GM18502 (cell line): Measurements from ENCODE around the gene VAMP3.
"Not testable (repeated sequence)": the region's sequence is repeated elsewhere in the genome, so short reads cannot be mapped to it uniquely, and the experiment has no call there.

Source experiments
- ATAC-seq: cut with Tn5 transposase; IDR thresholded peaks from one replicate; pipeline ENCODE4 v1.9.1; 2021; ENCODE audit warnings: mild to moderate bottlenecking; ENCODE audit not compliant: unreplicated experiment, poor library complexity

Gene VAMP3

GRCh38 chr1:7761103-7761502 lies 10.0 kb upstream of the VAMP3 start:
- ATAC-seq, result no peak

- ATAC-seq, result no peak
Measured at GRCh38 chr1:7767176-7767575, 3.9 kb upstream of the VAMP3 start.

GRCh38 chr1:7768583-7768982 lies 2.5 kb upstream of the VAMP3 start:
- ATAC-seq, result no peak

GRCh38 chr1:7769673-7770412 lies 1.3 kb upstream of the VAMP3 start:
- ATAC-seq, result no peak

- no peak for ATAC-seq
Measured at GRCh38 chr1:7770669-7770996, 463 bp upstream of the VAMP3 start.

GRCh38 chr1:7771823-7772299 lies 765 bp downstream of the VAMP3 start:
- ATAC-seq, result peak; percentile 22

GRCh38 chr1:7777591-7777990 lies 6.5 kb downstream of the VAMP3 start:
- ATAC-seq, result no peak

GRCh38 chr1:7778133-7778628 lies 7.1 kb downstream of the VAMP3 start:
- ATAC-seq, result no peak

GRCh38 chr1:7780976-7781375 lies 9.9 kb downstream of the VAMP3 start:
- ATAC-seq, result no peak

- no peak for ATAC-seq
Measured at GRCh38 chr1:7781501-7781900, 10.4 kb downstream of the VAMP3 start.

GRCh38 chr1:7781923-7782495 lies 10.9 kb downstream of the VAMP3 start:
- ATAC-seq, result no peak

- no peak for ATAC-seq
Measured at GRCh38 chr1:7783178-7783711, 12.1 kb downstream of the VAMP3 start.

- peak; percentile 90 for ATAC-seq
Measured at GRCh38 chr1:7783826-7784491, 12.9 kb downstream of the VAMP3 start, which contains the start of gene PER3. Gene PER3, plus strand, starts transcription at chr1:7784291. Its CDS starts 587 bp downstream, at chr1:7784878.

- no peak for ATAC-seq
Measured at GRCh38 chr1:7784492-7785071, 13.5 kb downstream of the VAMP3 start.

- no peak for ATAC-seq
Measured at GRCh38 chr1:7785108-7785507, 14.0 kb downstream of the VAMP3 start.

GRCh38 chr1:7786795-7787194 lies 15.7 kb downstream of the VAMP3 start:
- ATAC-seq, result no peak

GRCh38 chr1:7789828-7790227 lies 18.7 kb downstream of the VAMP3 start:
- ATAC-seq, result no peak

- not testable (repeated sequence) for ATAC-seq
Measured at GRCh38 chr1:7791027-7791426, 19.9 kb downstream of the VAMP3 start.

- ATAC-seq, result no peak
Measured at GRCh38 chr1:7795406-7795805, 24.3 kb downstream of the VAMP3 start.

GRCh38 chr1:7805460-7805859 lies 34.4 kb downstream of the VAMP3 start:
- no peak for ATAC-seq
